Osteocyte (in vitro differentiated cells): ENCODE measurements around the gene RAB3C. TPM values are rescaled to one million over a fixed set of nuclear protein-coding genes. Genes with fewer than 3 reads are reported as not detected.
"Not testable (repeated sequence)": the region's sequence is repeated elsewhere in the genome, so short reads cannot be mapped to it uniquely, and the experiment has no call there.

Experiments used
- DNase-seq: peaks from one replicate; pipeline ENCODE4 v3.0.0; 2021; ENCODE audit warnings: mixed read lengths; ENCODE audit not compliant: unreplicated experiment; ENCODE audit errors: extremely low spot score
- H3K27ac Mint-ChIP-seq: one replicate; pipeline ENCODE4 v1.8.0; 2021; ENCODE audit warnings: mild to moderate bottlenecking, mixed read lengths; ENCODE audit not compliant: unreplicated experiment
- H3K27me3 Mint-ChIP-seq: one replicate; pipeline ENCODE4 v1.8.0; 2021; ENCODE audit warnings: mixed read lengths; ENCODE audit not compliant: unreplicated experiment
- H3K36me3 Mint-ChIP-seq: one replicate; pipeline ENCODE4 v1.8.0; 2021; ENCODE audit warnings: mixed read lengths; ENCODE audit not compliant: unreplicated experiment
- H3K4me1 Mint-ChIP-seq: one replicate; pipeline ENCODE4 v1.8.0; 2021; ENCODE audit warnings: mixed read lengths; ENCODE audit not compliant: unreplicated experiment
- H3K4me3 Mint-ChIP-seq: one replicate; pipeline ENCODE4 v1.8.0; 2021; ENCODE audit warnings: mild to moderate bottlenecking, moderate library complexity, mixed read lengths; ENCODE audit not compliant: unreplicated experiment
- H3K9me3 Mint-ChIP-seq: one replicate; pipeline ENCODE4 v1.8.0; 2021; ENCODE audit warnings: mixed read lengths; ENCODE audit not compliant: unreplicated experiment
- CTCF ChIP-seq: fragments of 200-600 bp; sonication (generic); IDR thresholded peaks from 2 replicates; pipeline ENCODE4 v1.5.0; 2021; ENCODE audit warnings: antibody characterized with exemption, mild to moderate bottlenecking, moderate library complexity
- long read RNA-seq: library from polyadenylated mRNA; unstranded; transcript quantifications from one replicate; pipeline ENCODE4 v2.0.0, GENCODE V29; 2021
- total RNA-seq: library from RNA; stranded (reverse); gene quantifications from 2 replicates; pipeline ENCODE4 v1.2.1, GENCODE V29; 2021

The RAB3C gene, protein sequence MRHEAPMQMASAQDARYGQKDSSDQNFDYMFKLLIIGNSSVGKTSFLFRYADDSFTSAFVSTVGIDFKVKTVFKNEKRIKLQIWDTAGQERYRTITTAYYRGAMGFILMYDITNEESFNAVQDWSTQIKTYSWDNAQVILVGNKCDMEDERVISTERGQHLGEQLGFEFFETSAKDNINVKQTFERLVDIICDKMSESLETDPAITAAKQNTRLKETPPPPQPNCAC
- not detected in 2 replicates for total RNA-seq
- long read RNA-seq: 0 reads

DNA sequence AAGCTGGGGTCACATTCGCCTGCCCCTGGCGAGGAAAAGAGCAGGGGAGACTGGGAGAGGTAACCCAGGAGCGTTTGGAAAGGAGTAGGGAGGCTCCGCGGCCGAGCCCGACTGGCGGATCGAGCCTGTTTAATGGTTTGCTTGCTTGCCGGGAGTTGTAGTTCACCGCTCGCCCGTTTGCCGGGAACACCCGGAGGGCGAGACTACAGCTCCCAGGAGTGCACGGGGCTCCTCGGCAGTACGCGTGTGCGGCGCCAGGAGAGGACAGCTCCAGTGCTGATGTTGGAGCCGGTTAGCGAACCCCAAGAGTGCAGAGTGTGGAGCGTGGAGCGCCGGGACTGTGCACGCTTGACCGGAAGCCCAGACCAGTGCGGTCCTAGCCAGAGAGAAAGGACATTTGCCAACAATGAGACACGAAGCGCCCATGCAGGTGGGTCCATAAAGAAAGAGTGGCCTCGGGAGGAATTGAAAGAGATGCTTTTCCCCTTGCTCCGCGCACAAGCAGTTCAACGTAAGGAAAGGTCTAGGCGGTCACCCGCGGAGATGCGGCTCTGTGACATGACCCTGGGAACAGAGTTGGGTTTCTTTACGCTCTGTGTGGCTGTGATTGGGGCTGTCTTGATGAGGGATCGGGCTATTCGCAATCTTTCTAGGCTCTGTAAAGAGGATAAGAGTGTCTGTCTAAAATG is at the start of gene RAB3C:
RAB3C (plus strand) TSS at position 273 of the 689 bp plus-strand sequence; CDS start at position 407, 134 bp downstream.
- no peak for TF ChIP-seq CTCF
- DNase-seq: peak; percentile 96
- Mint-ChIP-seq H3K9me3 (no peaks in the 10 kb centered on the region), H3K4me1 (peaks cover 16% of the 10 kb centered on the region), H3K36me3 (no peaks in the 10 kb centered on the region), H3K4me3 (peak within 1 kb of the TSS; percentile 88), H3K27ac (no peak within 1 kb of the TSS), H3K27me3 (peaks cover 34% of the 10 kb centered on the region)

GRCh38 chr5:58541935-58542334 is 40.9 kb upstream of the RAB3C start:
- H3K4me1 Mint-ChIP-seq, H3K27ac Mint-ChIP-seq, H3K27me3 Mint-ChIP-seq, H3K9me3 Mint-ChIP-seq, H3K4me3 Mint-ChIP-seq, H3K36me3 Mint-ChIP-seq, DNase-seq: not testable (repeated sequence)

- TF ChIP-seq CTCF: no peak
- Mint-ChIP-seq H3K4me1 (no peaks in the 10 kb centered on the region), H3K9me3 (no peaks in the 10 kb centered on the region), H3K27me3 (peaks cover 3% of the 10 kb centered on the region), H3K4me3 (no peak overlapping the region), H3K27ac (no peak overlapping the region), H3K36me3 (no peaks in the 10 kb centered on the region)
- no peak for DNase-seq
These were observed 40.2 kb upstream of the RAB3C start for GRCh38 chr5:58542709-58543108.

DNA sequence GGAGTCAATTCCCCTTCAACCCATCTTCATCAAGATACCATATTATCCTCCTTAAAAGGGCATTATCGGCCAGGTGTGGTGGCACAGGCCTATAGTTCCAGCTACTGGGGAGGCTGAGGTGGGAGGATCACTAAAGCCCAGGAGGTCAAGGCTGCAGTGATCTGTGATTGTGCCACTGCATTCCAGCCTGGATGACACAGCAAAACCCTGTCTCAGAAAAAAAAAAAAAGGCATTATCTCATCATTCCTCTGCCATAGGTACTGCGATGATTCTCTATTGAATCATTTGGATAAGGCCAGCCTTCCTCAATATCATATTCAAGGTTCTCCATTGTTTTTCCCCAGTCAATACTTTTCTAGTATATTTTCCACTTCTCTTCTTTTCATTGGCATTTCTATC is 39.2 kb upstream of the RAB3C start:
- peaks cover 3% of the 10 kb centered on the region for H3K27me3 Mint-ChIP-seq
- no peak for TF ChIP-seq CTCF
- H3K4me3 Mint-ChIP-seq: no peak overlapping the region
- no peaks in the 10 kb centered on the region for H3K36me3 Mint-ChIP-seq
- H3K27ac Mint-ChIP-seq: no peak overlapping the region
- H3K4me1 Mint-ChIP-seq: no peaks in the 10 kb centered on the region
- H3K9me3 Mint-ChIP-seq: no peaks in the 10 kb centered on the region
- DNase-seq: no peak

DNA sequence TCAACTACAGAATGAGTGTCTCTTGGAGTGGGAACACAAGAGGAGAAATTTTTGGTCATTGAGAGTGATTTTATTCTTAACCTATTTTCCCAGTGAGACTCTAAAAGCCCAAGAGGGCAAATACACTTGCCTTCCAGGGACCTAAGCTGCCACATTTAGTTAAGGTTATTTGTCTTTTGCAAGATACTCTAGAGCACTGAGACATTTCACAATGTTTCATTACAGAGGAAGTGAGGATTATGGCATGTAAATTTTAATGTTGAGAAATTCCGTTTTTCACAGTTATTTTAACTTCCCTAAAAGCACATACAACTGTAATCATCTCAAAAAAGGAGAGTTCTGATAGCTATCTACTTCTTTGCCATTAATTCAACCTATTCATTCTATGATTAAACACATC is 38.7 kb upstream of the RAB3C start:
- TF ChIP-seq CTCF: no peak
- Mint-ChIP-seq H3K36me3 (no peaks in the 10 kb centered on the region), H3K4me3 (no peak overlapping the region), H3K27me3 (peaks cover 3% of the 10 kb centered on the region), H3K4me1 (no peaks in the 10 kb centered on the region), H3K27ac (no peak overlapping the region), H3K9me3 (no peaks in the 10 kb centered on the region)
- DNase-seq: no peak
